Vagina (tissue), 2 donors: Measurements from ENCODE around the gene ZNF423. TPM values are rescaled to one million over a fixed set of nuclear protein-coding genes. Genes with fewer than 3 reads are reported as not detected.

Experiments
- DNase-seq, 2 donors: peaks; one replicate each; pipeline ENCODE4 v3.0.0-alpha.2; 2017; ENCODE audit errors: extremely low spot score in 2 of 2
- H3K27ac ChIP-seq: fragments of 200-600 bp; sonication (generic); one replicate; pipeline ENCODE4 v1.5.1; 2019
- H3K27me3 ChIP-seq: fragments of 200-600 bp; sonication (generic); one replicate; pipeline ENCODE4 v1.5.1; 2019
- H3K36me3 ChIP-seq, 2 donors: fragments of 200-600 bp; sonication (generic); one replicate each; pipeline ENCODE4 v1.5.1; 2017 to 2019
- H3K4me1 ChIP-seq: fragments of 200-600 bp; sonication (generic); one replicate; pipeline ENCODE4 v1.5.1; 2019
- H3K4me3 ChIP-seq, 2 donors: fragments of 200-600 bp; sonication (generic); 1 replicate in 1 of 2; 2 replicates in 1 of 2; pipeline ENCODE4 v1.5.1; 2016 to 2019
- H3K9me3 ChIP-seq: fragments of 200-600 bp; sonication (generic); one replicate; pipeline ENCODE4 v1.5.1; 2019
- CTCF ChIP-seq, 3 experiments: fragments of 450-650 bp in 2 of 3; fragments of 200-600 bp in 1 of 3; sonication (generic) in 1 of 3; IDR thresholded peaks; one replicate each; pipeline ENCODE4 v1.5.1; 2017 to 2019; ENCODE audit warnings: antibody characterized with exemption in 3 of 3, mild to moderate bottlenecking in 2 of 3, moderate library complexity in 2 of 3
- POLR2A ChIP-seq, 2 donors: fragments of 450-650 bp; IDR thresholded peaks; one replicate each; pipeline ENCODE4 v1.6.1; 2017; ENCODE audit warnings: antibody characterized with exemption in 2 of 2, mild to moderate bottlenecking in 2 of 2, moderate library complexity in 2 of 2
- POLR2AphosphoS5 ChIP-seq, 2 donors: sonication (generic); formaldehyde crosslinking; IDR thresholded peaks; one replicate each; pipeline ENCODE4 v1.9.0; 2017; ENCODE audit warnings: antibody characterized with exemption in 2 of 2, mild to moderate bottlenecking in 2 of 2, low read depth in 1 of 2; ENCODE audit not compliant: insufficient read depth in 1 of 2
- intact Hi-C: fragments of 100-400 bp; cut with DNase I; formaldehyde crosslinking; loops from one replicate; pipeline ENCODE4 v1.15.1; 2023
- total RNA-seq: library from RNA; depleted of rRNA; stranded (reverse); fragments of >200 nt; gene quantifications from one replicate; pipeline ENCODE4 v1.2.3, GENCODE V29; 2016

ZNF423 gene
- total RNA-seq, 1 donor from 2014 or later, result 10.3 TPM

GRCh38 chr16:49720225-49720624 is 135.7 kb downstream of the ZNF423 start:
- intact Hi-C loops, result no loop called here
- H3K9me3 ChIP-seq, result no peaks in the 10 kb centered on the region
- H3K36me3 ChIP-seq, result no peaks in the 10 kb centered on the region
- peaks cover 11% of the 10 kb centered on the region for H3K4me1 ChIP-seq
- no peak for TF ChIP-seq POLR2AphosphoS5 (IDR thresholded peaks at IDR 0.05; ENCODE audit: insufficient read depth in 1 of 2, low read depth in 1 of 2)
- no peak for TF ChIP-seq POLR2A (IDR thresholded peaks at IDR 0.05)
- TF ChIP-seq CTCF (IDR thresholded peaks at IDR 0.05), result no peak
- DNase-seq, result no peak
- H3K27me3 ChIP-seq, result no peaks in the 10 kb centered on the region
- H3K27ac ChIP-seq, result no peak overlapping the region
- no peak overlapping the region for H3K4me3 ChIP-seq

- intact Hi-C loops, result no loop called here
- H3K27me3 ChIP-seq, result no peaks in the 10 kb centered on the region
- H3K36me3 ChIP-seq, result no peaks in the 10 kb centered on the region
- no peaks in the 10 kb centered on the region for H3K4me1 ChIP-seq
- no peaks in the 10 kb centered on the region for H3K9me3 ChIP-seq
- no peak overlapping the region for H3K4me3 ChIP-seq
- DNase-seq, result no peak
- H3K27ac ChIP-seq, result no peak overlapping the region
- TF ChIP-seq POLR2A (IDR thresholded peaks at IDR 0.05) (no peak), CTCF (IDR thresholded peaks at IDR 0.05) (no peak)
Observed at GRCh38 chr16:49717689-49718088, 138.2 kb downstream of the ZNF423 start.

GRCh38 chr16:49716339-49716934 is 139.5 kb downstream of the ZNF423 start:
- intact Hi-C loops, result no loop called here
- Histone ChIP-seq H3K4me1 (no peaks in the 10 kb centered on the region), H3K9me3 (no peaks in the 10 kb centered on the region), H3K27me3 (no peaks in the 10 kb centered on the region), H3K4me3 (no peak overlapping the region), H3K36me3 (no peaks in the 10 kb centered on the region), H3K27ac (no peak overlapping the region)
- no peak for TF ChIP-seq CTCF (IDR thresholded peaks at IDR 0.05)
- no peak for TF ChIP-seq POLR2A (IDR thresholded peaks at IDR 0.05)
- TF ChIP-seq POLR2AphosphoS5 (IDR thresholded peaks at IDR 0.05; ENCODE audit: insufficient read depth in 1 of 2, low read depth in 1 of 2), result no peak
- DNase-seq, result no peak

- Histone ChIP-seq H3K27me3 (no peaks in the 10 kb centered on the region), H3K9me3 (no peaks in the 10 kb centered on the region), H3K4me3 (no peak overlapping the region), H3K27ac (no peak overlapping the region), H3K36me3 (no peaks in the 10 kb centered on the region), H3K4me1 (no peaks in the 10 kb centered on the region)
- no peak for TF ChIP-seq POLR2A (IDR thresholded peaks at IDR 0.05)
- TF ChIP-seq POLR2AphosphoS5 (IDR thresholded peaks at IDR 0.05; ENCODE audit: insufficient read depth in 1 of 2, low read depth in 1 of 2), result no peak
- no peak for TF ChIP-seq CTCF (IDR thresholded peaks at IDR 0.05)
- intact Hi-C loops, result no loop called here
- no peak for DNase-seq
Observed at GRCh38 chr16:49713770-49714169, 142.1 kb downstream of the ZNF423 start.

- no peaks in the 10 kb centered on the region for H3K9me3 ChIP-seq
- no peak for DNase-seq
- H3K4me1 ChIP-seq, result no peaks in the 10 kb centered on the region
- no peaks in the 10 kb centered on the region for H3K36me3 ChIP-seq
- TF ChIP-seq POLR2A (IDR thresholded peaks at IDR 0.05), result no peak
- TF ChIP-seq CTCF (IDR thresholded peaks at IDR 0.05), result no peak
- TF ChIP-seq POLR2AphosphoS5 (IDR thresholded peaks at IDR 0.05; ENCODE audit: insufficient read depth in 1 of 2, low read depth in 1 of 2), result no peak
- H3K27me3 ChIP-seq, result no peaks in the 10 kb centered on the region
- no peak overlapping the region for H3K4me3 ChIP-seq
- intact Hi-C loops, result no loop called here
- no peak overlapping the region for H3K27ac ChIP-seq
Observed at GRCh38 chr16:49712542-49712941, 143.4 kb downstream of the ZNF423 start.
